HG02943 (cell line): ENCODE data around the gene MCU.
"Not testable (repeated sequence)": the region's sequence is repeated elsewhere in the genome, so short reads cannot be mapped to it uniquely, and the experiment has no call there.

Source experiments
- ATAC-seq: cut with Tn5 transposase; IDR thresholded peaks from one replicate; pipeline ENCODE4 v1.9.1; 2021; ENCODE audit warnings: mild to moderate bottlenecking, low read depth, moderate library complexity; ENCODE audit not compliant: unreplicated experiment

MCU gene

DNA sequence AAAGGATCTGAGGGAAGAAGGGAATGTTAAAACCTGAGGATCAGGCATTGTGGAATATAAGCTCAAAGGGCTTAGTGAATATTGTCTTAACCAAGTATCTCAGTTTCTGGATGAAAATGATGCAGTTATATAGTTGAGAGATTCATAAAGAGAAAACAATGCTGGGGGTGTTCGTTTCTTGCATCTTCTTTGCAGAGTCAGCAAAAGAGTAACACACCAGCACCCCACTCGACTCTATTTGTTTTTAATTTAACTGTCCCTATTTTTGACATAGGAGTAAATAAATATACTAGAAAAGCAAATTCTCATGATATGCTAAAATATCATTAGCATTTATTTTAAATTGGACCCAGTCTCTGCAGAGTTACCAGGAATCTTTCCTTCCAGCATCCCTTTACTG, 194.0 kb downstream of the MCU start:
- ATAC-seq, result no peak

DNA sequence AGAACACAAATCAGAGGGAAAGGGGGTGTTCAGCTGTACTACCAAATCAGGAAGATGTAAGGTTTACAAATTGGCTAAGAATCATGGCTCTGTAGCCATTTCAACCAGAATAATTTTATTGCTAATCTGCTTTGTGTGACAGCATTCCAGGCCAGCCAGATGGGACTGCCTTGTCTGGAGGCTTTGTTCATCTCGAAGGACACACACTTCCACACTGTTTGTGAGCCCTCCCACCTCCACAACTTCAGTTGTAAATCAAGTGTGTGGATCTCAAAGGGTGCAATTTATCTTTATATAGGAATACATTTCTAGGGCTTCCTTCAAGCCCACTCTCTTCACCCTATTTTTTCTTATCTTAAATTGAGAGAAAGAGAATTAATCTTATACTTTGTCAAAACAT, 194.7 kb downstream of the MCU start:
- no peak for ATAC-seq

DNA sequence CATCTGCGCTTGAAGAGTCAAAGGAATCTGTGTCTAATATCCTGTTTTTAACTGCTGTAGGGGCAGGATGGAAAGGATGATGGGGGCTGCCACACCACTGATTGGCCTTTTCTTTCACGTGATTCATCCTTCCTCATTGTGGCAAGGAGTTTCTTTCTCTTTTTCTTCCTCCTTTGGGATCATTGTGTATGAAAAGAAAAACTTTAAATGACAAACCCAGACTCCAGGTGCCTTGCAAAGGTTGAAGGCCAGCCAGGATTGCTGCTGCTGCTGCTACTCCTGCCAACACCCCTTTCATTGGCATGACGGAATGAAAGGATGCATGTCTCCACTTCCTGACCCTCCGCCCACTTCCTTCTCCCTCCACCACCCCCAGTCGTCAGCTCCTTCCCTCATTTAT, 195.1 kb downstream of the MCU start:
- no peak for ATAC-seq

DNA sequence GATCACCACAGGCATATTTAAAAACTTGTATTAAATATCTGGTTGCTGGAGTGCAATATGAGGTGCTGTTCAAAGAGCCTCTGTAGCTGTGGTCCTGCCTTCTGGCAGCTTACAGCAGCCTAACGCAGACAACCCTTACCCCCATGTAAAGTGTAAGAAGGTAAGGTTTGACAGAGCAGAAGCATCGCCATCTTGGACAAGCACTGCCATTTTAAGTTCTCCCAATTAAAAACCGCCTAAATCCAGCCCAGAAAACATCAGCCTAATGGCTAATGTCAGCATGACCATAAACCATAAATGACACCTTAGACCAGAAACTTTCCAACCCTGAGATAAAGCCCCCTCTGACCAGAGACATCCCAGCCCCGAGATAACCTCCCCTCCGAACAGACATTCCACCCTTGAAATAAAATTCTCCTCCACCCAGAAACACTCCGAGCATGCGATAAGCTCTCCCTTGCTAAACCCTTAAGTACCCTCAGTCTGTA, 196.3 kb downstream of the MCU start:
- ATAC-seq, result no peak

DNA sequence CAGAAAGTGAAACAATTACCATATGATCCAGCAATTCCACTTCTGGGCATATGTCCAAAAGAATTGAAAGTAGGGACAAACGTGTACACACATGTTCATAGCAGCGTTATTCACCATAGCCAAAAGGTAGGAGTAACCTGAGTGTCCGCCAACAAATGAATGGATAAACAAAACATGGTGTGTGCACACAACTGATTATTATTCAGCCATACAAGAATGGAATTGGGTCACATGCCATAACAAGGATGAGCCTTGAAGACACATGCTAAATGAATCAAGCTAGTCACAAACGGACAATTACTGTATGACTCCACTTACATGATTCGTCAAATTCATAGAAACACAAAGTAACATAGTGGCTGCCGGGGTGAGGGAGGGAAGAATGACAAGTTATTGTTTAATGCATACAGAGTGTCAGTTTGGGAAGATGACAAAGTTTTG, 197.5 kb downstream of the MCU start:
- no peak for ATAC-seq

DNA sequence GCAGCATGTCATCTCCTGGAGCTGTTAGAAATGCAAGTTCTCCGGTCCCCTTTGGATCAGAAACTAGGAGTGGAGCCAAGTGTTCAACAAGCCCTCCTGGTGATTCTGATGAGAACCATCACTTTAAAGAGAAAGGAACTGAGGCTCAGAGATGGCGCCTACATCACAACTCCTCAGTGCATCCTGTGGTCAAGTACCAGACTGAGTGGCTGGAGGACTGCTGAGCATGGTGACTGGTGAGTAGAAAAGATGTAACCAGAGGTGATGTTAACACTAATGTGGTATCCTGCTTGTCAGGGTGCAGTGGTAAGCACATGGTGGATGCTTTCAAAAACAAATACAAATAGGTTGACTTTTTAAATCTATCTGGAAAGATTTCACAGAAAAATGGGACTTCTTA, 198.1 kb downstream of the MCU start:
- ATAC-seq, result no peak

DNA sequence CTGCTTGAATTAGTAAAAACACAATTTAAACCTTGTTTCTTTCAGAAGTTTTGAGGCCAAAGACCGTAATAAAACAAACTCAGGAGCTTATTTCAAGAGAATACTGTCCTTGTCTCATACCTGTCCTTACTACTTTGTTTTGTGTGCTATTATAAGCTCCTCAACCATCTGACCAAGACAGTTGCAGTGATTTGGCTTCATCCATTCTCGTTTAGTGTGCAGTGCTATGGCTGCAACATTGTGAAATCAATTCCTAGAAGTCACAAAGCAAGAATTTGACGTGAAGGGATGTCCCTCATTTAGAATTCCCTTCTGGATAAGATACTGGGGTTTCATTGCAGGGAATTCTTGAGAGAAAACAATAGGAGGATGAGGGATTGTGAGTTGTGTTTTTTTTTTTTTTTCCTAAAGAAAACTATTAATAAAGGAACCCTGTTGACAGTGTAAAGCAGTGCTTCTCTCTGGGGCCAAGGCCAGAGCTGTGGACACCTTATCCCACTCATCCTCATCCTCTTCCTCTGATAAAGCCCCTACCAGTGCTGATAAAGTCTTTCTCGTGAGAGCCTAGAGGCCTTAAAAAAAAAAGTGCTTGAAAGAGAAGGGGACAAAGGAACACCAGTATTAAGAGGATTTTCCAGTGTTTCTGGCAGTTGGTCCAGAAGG, 201.3 kb downstream of the MCU start, which contains the start of gene OIT3:
TSS of gene OIT3 (plus strand) at position 604 of the 663 bp plus-strand sequence. CDS start 60 bp downstream, outside the sequence.
- no peak for ATAC-seq

DNA sequence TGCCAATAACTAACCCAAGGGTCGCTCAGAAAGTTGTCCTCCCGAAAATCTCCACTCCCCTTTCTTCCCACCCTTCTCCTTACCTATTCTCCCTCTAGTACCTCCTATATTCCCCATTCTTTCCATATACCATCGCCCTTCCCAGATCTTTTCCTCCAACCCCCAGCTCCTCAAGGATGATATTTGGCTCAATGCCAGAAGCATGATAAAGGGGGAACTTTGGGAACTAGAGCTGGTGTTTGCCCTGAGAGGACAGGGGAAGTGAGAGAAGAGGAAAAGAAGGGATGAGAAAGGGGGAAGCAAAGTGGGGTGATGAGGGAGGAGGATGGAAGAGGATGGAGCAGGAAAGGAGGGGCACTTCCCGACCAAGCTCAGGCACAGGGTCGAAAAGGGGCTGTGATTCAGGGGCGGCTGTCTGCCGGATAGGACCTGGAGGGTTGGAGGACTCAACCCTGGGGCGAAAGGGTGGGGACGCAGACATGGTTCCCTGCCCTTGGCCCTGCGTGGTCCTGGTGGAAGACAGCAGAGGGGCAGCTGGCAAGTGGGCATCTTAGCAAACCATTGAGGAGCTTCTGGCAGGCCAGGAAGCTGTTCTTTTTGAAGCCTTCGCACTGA, 203.4 kb downstream of the MCU start:
- ATAC-seq, result no peak

DNA sequence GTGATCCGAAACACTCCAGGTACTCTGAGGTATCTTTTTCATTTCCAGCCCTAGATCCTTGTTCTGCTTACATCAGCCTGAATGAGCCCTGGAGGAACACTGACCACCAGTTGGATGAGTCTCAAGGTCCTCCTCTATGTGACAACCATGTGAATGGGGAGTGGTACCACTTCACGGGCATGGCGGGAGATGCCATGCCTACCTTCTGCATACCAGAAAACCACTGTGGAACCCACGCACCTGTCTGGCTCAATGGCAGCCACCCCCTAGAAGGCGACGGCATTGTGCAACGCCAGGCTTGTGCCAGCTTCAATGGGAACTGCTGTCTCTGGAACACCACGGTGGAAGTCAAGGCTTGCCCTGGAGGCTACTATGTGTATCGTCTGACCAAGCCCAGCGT, 206.7 kb downstream of the MCU start:
- no peak for ATAC-seq

DNA sequence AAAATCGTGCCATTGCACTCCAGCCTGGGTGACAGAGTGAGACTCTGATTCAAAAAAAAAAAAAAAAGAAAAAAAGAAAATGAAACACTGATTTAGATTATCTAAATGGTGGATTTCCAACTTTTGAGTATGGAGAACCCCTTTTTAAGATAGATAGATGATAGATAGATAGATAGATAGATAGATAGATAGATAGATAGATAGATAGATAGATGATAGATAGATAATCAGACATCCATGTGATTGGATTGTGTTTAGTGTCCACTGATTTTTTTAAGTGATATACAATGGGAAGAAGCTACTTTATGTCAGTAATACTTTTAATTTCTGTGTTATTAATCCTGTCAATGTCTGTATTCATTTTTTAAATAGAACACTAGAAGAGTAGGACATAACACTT, 207.6 kb downstream of the MCU start:
- no peak for ATAC-seq

DNA sequence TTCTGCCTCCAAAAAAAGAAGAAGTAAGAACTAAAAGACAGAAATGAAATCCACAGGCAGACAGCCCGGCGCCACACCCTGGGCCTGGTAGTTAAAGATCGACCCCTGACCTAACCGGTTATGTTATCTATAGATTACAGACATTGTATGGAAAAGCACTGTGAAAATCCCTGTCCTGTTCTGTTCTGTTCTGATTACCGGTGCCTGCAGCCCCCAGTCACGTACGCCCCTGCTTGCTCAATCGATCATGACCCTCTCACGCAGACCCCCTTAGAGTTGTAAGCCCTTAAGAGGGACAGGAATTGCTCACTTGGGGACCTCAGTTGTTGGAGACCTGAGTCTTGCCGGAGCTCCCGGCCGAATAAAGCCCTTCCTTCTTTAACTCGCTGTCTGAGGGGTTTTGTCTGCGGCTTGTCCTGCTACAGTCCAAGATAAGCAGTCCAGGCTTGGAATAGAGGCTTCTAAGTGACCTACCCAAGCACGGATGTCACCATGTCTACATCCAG, 212.1 kb downstream of the MCU start:
- ATAC-seq, result not testable (repeated sequence)

DNA sequence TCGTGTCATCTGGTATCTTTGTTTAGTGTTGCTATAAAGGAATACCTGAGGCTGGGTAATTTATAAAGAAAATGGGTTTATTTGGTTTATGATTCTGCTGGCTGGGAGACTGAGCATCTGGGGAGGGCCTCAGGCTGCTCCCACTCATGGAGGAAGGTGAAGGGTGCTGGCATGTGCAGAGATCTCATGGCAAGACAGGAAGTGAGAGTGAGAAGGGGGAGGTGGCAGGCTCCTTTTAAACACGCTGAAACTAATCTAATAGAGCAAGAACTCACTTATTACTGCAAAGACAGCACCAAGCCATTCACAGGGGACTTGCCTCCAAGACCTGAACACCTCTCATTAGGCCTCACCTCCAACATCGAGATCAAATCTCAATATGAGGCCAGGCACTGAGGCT, 212.9 kb downstream of the MCU start:
- ATAC-seq, result no peak

DNA sequence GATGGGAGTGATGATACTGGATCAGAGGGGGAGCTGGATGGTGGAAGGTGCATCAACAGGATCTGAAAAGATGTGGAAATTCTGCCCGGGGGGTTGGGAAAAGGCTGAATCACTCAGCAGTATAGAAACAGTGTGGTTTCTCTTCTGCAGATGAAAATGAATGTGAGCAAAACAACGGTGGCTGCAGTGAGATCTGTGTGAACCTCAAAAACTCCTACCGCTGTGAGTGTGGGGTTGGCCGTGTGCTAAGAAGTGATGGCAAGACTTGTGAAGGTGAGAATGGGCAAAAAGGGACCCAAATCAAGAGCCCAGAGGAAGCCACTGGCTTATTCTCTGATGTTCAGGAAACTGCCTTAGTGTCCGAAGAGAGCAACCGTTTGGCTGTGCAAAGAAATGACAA, 214.5 kb downstream of the MCU start:
- ATAC-seq, result no peak

DNA sequence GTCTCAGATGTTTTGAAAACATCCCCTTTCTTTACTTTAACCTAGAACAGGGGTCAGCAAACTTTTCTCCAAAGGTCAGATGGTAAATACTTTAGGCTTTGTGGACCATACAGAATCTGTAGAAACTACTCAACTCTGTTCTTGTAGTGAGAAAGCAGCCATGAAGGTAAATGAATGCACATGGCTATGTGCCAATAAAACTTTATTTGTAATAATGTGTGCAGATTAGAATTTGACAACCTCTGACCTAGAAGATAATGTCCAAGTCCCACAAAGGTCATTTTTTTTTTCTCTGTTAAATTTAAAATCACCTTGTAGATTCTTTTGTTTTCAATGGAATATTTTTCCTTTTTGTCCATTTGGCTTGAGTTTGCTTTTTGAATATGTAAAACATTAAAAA, 218.8 kb downstream of the MCU start:
- no peak for ATAC-seq

DNA sequence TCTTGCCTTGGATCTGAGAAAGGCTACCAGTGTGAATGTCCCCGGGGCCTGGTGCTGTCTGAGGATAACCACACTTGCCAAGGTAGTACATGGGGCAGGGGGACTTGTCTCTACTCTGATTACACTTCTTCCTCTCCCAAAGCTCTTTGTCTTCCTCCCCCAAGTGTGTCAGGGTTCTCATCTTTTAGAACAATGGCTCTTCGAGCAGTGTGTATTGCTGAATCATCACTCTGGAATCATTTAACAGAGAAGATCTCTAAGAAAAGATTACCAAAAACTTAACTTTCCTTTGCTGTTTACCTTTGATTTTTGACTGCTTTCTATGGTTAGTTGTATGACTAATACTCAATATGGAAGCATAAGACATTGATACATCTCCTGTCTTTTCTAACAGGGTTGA, 219.8 kb downstream of the MCU start:
- ATAC-seq, result no peak

DNA sequence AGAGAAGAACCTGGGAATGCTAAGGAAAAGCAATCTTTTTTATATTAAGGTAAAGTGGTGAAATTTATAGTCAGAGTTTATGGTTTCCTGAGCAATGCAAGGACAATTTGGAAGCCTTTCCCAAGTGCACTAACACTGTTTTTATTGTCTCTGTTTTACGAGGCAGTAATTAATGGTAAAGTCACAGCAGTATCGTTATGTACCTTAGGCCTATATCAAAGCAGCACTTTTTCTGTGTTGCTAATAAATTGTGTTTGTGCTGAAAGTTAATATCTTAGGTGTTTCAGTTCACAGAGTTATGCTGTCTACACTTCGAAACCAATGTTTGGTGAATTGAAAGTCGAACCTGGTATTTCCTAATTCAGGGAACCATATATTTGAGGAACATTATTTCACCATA, 220.8 kb downstream of the MCU start:
- ATAC-seq, result no peak

DNA sequence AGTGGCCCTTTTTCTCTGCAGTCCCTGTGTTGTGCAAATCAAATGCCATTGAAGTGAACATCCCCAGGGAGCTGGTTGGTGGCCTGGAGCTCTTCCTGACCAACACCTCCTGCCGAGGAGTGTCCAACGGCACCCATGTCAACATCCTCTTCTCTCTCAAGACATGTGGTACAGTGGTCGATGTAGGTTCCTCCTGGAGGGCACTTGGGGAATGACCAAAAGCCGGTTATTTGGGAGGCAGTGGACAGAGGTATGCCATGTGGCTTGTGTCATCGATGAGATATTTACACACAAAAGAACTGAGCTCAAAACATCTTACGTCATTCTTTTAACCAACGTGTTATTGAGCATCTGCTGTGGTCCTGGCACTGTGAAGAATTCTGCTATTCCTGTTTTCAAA, 221.3 kb downstream of the MCU start:
- ATAC-seq, result no peak

DNA sequence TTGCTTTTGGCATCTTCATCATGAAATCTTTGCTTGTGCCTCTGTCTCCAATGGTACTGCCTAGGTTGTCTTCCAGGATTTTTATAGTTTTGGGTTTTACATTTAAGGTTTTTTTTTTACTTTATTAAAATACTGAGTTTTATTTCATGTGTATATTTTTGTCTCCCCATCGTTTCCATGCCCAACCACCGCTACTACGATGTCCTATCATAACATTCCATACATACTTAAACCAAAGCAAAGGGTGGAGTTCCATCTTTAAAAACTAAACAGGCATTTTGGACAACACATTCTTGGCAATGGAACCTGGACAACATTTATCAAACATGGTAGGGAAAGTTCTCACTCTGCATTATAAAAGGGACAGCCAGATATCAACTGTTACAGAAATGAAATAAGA, 225.3 kb downstream of the MCU start:
- ATAC-seq, result not testable (repeated sequence)

DNA sequence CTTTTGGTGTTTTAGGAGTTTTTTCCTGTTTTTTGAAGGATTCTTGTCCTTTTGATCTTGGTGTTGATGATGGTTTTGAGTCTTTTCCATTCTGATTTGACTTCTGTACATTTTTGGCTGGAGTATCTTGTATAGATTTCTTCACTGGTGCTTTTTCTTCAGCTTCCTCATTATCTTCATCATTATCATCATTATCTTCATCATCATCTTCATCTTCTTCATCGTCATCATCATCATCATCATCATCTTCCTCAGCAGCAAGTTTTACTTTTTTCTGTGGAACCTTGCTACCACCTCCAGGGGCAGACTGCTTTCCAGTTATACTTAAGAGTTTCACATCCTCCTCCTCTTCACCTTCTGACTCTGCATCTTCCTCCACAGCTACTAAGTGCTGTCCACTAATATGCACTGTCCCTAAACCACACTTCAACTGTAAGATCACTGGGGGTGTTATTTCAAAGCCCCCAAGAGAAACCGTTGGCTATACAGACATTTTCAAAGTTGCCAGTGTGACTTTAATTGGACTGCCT, 225.9 kb downstream of the MCU start:
- ATAC-seq, result not testable (repeated sequence)

DNA sequence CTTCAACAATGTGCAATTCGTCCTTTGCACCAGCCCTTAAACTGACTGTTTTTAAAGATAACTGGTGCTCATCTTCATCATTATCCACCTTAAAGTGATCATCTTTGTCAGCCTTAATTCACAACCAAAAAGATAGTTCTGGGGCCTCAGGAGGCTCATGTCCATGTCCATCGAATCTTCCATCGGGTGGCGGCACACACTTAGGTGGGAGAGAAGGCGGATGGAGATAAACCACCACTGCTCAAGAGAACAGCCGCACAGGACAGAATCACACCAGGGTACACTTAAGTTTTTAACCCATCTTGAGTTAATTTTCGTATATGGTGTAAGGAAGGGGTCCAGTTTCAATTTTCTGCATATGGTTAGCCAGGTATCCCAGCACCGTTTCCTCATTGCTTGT, 226.4 kb downstream of the MCU start:
- ATAC-seq, result no peak

DNA sequence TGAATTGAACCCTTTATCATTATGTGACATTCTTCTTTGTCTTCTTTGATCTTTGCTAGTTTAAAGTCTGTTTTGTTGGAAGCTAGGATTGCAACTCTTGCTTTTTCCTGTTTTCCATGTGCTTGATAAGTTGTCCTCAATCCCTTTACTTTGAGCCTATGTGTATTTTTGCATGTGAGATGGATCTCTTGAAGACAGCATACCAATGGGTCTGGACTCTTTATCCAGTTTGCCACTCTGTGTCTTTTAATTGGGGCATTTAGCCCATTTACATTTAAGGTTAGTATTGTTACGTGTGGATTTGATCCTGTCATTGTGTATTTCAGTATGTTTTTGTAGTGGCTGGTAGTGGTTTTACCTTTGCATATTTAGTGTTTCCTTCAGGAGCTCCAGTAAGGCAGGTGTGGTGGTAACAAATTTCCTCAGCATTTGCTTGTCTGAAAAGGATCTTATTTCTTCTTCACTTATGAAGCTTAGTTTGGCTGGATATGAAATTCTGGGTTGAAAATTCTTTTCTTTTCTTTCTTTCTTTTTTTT, 229.3 kb downstream of the MCU start:
- not testable (repeated sequence) for ATAC-seq

DNA sequence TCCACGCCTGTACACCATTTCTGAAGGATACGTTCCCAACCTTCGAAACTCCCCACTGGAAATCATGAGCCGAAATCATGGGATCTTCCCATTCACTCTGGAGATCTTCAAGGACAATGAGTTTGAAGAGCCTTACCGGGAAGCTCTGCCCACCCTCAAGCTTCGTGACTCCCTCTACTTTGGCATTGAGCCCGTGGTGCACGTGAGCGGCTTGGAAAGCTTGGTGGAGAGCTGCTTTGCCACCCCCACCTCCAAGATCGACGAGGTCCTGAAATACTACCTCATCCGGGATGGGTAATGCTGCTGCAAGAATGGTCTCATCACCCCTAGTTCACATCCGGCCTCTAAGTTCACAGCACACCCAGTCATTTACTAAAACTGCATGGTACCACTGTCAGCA, 232.4 kb downstream of the MCU start:
- no peak for ATAC-seq
